Urothelium cell line (cell line): ENCODE measurements around the gene CIDEB.

Source experiments
- DNase-seq: peaks from one replicate; pipeline ENCODE4 v3.0.0; 2011; ENCODE audit warnings: low spot score, mixed read lengths
- FAIRE-seq: peaks from 2 replicates; lab custom pipeline; 2011; peaks lifted over from hg19 to GRCh38; lab: Jason Lieb, UNC

The CIDEB gene

GRCh38 chr14:24293525-24293924 lies 14.3 kb downstream of the CIDEB start:
- FAIRE-seq, result no peak
- DNase-seq, result no peak

GRCh38 chr14:24292118-24292807 lies 15.5 kb downstream of the CIDEB start:
- no peak for DNase-seq
- no peak for FAIRE-seq

GRCh38 chr14:24291446-24292117 lies 16.2 kb downstream of the CIDEB start:
- no peak for FAIRE-seq
- no peak for DNase-seq

- FAIRE-seq (no peak), DNase-seq (no peak)
Observed at GRCh38 chr14:24290746-24291145, 17.0 kb downstream of the CIDEB start.

GRCh38 chr14:24289649-24290280 lies 18.0 kb downstream of the CIDEB start:
- no peak for FAIRE-seq

GRCh38 chr14:24286996-24287395 lies 20.8 kb downstream of the CIDEB start:
- DNase-seq (no peak), FAIRE-seq (no peak)

More at GRCh38 chr14:24289649-24290280, 18.0 kb downstream of the CIDEB start:
- no peak for DNase-seq

- FAIRE-seq, result no peak
- no peak for DNase-seq
Observed at GRCh38 chr14:24285351-24285750, 22.4 kb downstream of the CIDEB start.

- DNase-seq (no peak), FAIRE-seq (no peak)
Observed at GRCh38 chr14:24284501-24285035, 23.2 kb downstream of the CIDEB start.

- DNase-seq (no peak), FAIRE-seq (no peak)
Observed at GRCh38 chr14:24283796-24284460, 23.8 kb downstream of the CIDEB start.

- no peak for DNase-seq
Observed at GRCh38 chr14:24282736-24283135, 25.0 kb downstream of the CIDEB start.

GRCh38 chr14:24281636-24282035 lies 26.1 kb downstream of the CIDEB start:
- no peak for DNase-seq
- FAIRE-seq, result no peak

More at GRCh38 chr14:24282736-24283135, 25.0 kb downstream of the CIDEB start:
- no peak for FAIRE-seq

- no peak for DNase-seq
- FAIRE-seq, result no peak
Observed at GRCh38 chr14:24280797-24281460, 26.8 kb downstream of the CIDEB start.

GRCh38 chr14:24279301-24280186 lies 28.2 kb downstream of the CIDEB start:
- DNase-seq (no peak), FAIRE-seq (no peak)

- FAIRE-seq, result no peak
- no peak for DNase-seq
Observed at GRCh38 chr14:24278424-24278823, 29.4 kb downstream of the CIDEB start.

GRCh38 chr14:24277606-24278321 lies 30.0 kb downstream of the CIDEB start:
- FAIRE-seq (no peak), DNase-seq (no peak)

GRCh38 chr14:24277071-24277470 lies 30.7 kb downstream of the CIDEB start:
- no peak for FAIRE-seq
- no peak for DNase-seq

GRCh38 chr14:24274101-24274543 lies 33.7 kb downstream of the CIDEB start:
- FAIRE-seq, result no peak
- no peak for DNase-seq

GRCh38 chr14:24273422-24273998 lies 34.3 kb downstream of the CIDEB start:
- FAIRE-seq (no peak), DNase-seq (no peak)

- no peak for FAIRE-seq
Observed at GRCh38 chr14:24272467-24272866, 35.3 kb downstream of the CIDEB start.

More at GRCh38 chr14:24272467-24272866, 35.3 kb downstream of the CIDEB start:
- DNase-seq, result no peak
